OCI-LY7 (cell line): Measurements from ENCODE around the gene PCBP3. TPM values are rescaled to one million over a fixed set of nuclear protein-coding genes. Genes with fewer than 3 reads are reported as not detected.

Experiments
- BruUV-seq: library from RNA; stranded (reverse); fragments of 400-500 nt; replicated peaks from 2 replicates; lab custom pipeline; 2021; lab: Mats Ljungman, UMichigan
- CTCF ChIA-PET: fragments of 300-600 bp; sonication (Branson Sonifier 250); formaldehyde crosslinking; loops from one replicate; lab custom pipeline; 2022; ENCODE audit warnings: antibody characterized with exemption; ENCODE audit not compliant: unreplicated experiment; lab: Charles Lee
- POLR2A ChIA-PET: fragments of 300-600 bp; sonication (Branson Sonifier 250); formaldehyde crosslinking; loops from one replicate; lab custom pipeline; 2022; ENCODE audit warnings: antibody characterized with exemption; lab: Charles Lee
- DNase-seq: peaks from one replicate; pipeline ENCODE4 v3.0.0-alpha.2; 2015; ENCODE audit warnings: low spot score
- H2AFZ ChIP-seq: fragments of 200-600 bp; sonication (generic), shearing (Covaris generic); 2 replicates; pipeline ENCODE4 v1.6.1; 2014; ENCODE audit warnings: mild to moderate bottlenecking, antibody characterized with exemption, low read length, moderate library complexity
- H3K27ac ChIP-seq: fragments of 200-600 bp; sonication (generic); 2 replicates; pipeline ENCODE4 v1.5.1; 2014; ENCODE audit warnings: mixed run types, low read depth, mild to moderate bottlenecking, moderate library complexity, low read length, inconsistent platforms; ENCODE audit not compliant: poor library complexity, severe bottlenecking
- H3K36me3 ChIP-seq: fragments of 200-600 bp; sonication (generic); 2 replicates; pipeline ENCODE4 v1.6.1; 2014; ENCODE audit warnings: mild to moderate bottlenecking, antibody characterized with exemption, low read length, moderate library complexity, mixed read lengths; ENCODE audit not compliant: insufficient read depth
- H3K4me1 ChIP-seq: fragments of 200-600 bp; sonication (generic); 2 replicates; pipeline ENCODE4 v1.5.1; 2014; ENCODE audit warnings: mild to moderate bottlenecking, low read length; ENCODE audit not compliant: insufficient read depth, poor library complexity, severe bottlenecking
- H3K4me2 ChIP-seq: fragments of 200-600 bp; sonication (generic); 2 replicates; pipeline ENCODE4 v1.6.1; 2014; ENCODE audit warnings: mild to moderate bottlenecking, low read length
- H3K4me3 ChIP-seq: fragments of 200-600 bp; sonication (generic); 2 replicates; pipeline ENCODE4 v1.5.1; 2014; ENCODE audit warnings: mild to moderate bottlenecking, low read depth, low read length; ENCODE audit not compliant: poor library complexity, severe bottlenecking
- H3K79me2 ChIP-seq: fragments of 200-600 bp; sonication (generic); 2 replicates; pipeline ENCODE4 v1.6.1; 2016; ENCODE audit warnings: low read depth, mild to moderate bottlenecking, low read length, moderate library complexity, mixed read lengths; ENCODE audit not compliant: insufficient read depth
- H3K9me2 ChIP-seq: fragments of 200-600 bp; sonication (generic); 2 replicates; pipeline ENCODE4 v1.6.1; 2016; ENCODE audit warnings: mild to moderate bottlenecking, low read length, mixed read lengths; ENCODE audit not compliant: insufficient read depth
- H3K9me3 ChIP-seq: fragments of 200-600 bp; sonication (generic); 2 replicates; pipeline ENCODE4 v1.6.1; 2014; ENCODE audit warnings: mild to moderate bottlenecking, mixed run types, low read length, mixed read lengths
- H4K20me1 ChIP-seq: fragments of 200-600 bp; sonication (generic); 2 replicates; pipeline ENCODE4 v1.6.1; 2014; ENCODE audit warnings: mild to moderate bottlenecking, antibody characterized with exemption, low read length, moderate library complexity, mixed read lengths; ENCODE audit not compliant: insufficient read depth
- EZH2phosphoT487 ChIP-seq: fragments of 200-600 bp; sonication (generic); IDR thresholded peaks from 2 replicates; pipeline ENCODE4 v1.6.1; 2018; ENCODE audit warnings: low read depth, borderline replicate concordance, mild to moderate bottlenecking, mixed run types, antibody characterized with exemption, low read length, moderate library complexity, mixed read lengths
- intact Hi-C: fragments of 100-400 bp; cut with micrococcal nuclease; formaldehyde crosslinking; loops from one replicate; pipeline ENCODE4 v1.10.0; 2022; ENCODE audit not compliant: unreplicated experiment
- total RNA-seq, 2 experiments: library from RNA; depleted of rRNA in 1 of 2; stranded (reverse); fragments of >200 nt in 1 of 2; shearing (Covaris generic) in 1 of 2; gene quantifications; 2 replicates each; pipeline ENCODE4 v1.2.3, GENCODE V29; 2014 to 2022
- TF ChIP-seq, protein P1 (sequence below): fragments of 200-600 bp; sonication (generic); conservative IDR thresholded peaks from 2 replicates; pipeline ENCODE4 v1.5.1; 2014; ENCODE audit warnings: mild to moderate bottlenecking, antibody characterized with exemption, low read length, moderate library complexity, mixed read lengths

PCBP3 gene
- total RNA-seq, 2 experiments from 2014 or later, result 0.61 TPM; not detected in 1

- Histone ChIP-seq H4K20me1 (no peaks in the 10 kb centered on the region), H2AFZ (no peak overlapping the region), H3K4me3 (no peak overlapping the region), H3K4me1 (no peaks in the 10 kb centered on the region), H3K27ac (no peak overlapping the region), H3K9me2 (no peaks in the 10 kb centered on the region), H3K9me3 (no peaks in the 10 kb centered on the region), H3K4me2 (no peak overlapping the region), H3K79me2 (no peaks in the 10 kb centered on the region), H3K36me3 (no peaks in the 10 kb centered on the region)
- ChIA-PET POLR2A (no interaction called here), CTCF (no interaction called here)
- TF ChIP-seq, protein P1, sequence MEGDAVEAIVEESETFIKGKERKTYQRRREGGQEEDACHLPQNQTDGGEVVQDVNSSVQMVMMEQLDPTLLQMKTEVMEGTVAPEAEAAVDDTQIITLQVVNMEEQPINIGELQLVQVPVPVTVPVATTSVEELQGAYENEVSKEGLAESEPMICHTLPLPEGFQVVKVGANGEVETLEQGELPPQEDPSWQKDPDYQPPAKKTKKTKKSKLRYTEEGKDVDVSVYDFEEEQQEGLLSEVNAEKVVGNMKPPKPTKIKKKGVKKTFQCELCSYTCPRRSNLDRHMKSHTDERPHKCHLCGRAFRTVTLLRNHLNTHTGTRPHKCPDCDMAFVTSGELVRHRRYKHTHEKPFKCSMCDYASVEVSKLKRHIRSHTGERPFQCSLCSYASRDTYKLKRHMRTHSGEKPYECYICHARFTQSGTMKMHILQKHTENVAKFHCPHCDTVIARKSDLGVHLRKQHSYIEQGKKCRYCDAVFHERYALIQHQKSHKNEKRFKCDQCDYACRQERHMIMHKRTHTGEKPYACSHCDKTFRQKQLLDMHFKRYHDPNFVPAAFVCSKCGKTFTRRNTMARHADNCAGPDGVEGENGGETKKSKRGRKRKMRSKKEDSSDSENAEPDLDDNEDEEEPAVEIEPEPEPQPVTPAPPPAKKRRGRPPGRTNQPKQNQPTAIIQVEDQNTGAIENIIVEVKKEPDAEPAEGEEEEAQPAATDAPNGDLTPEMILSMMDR, result no peak
- TF ChIP-seq EZH2phosphoT487, result no peak
- no TSS peak for BruUV-seq
- intact Hi-C loops, result no loop called here
- DNase-seq, result no peak
These were observed 229.4 kb downstream of the PCBP3 start for GRCh38 chr21:45872902-45873301.

- Histone ChIP-seq H3K36me3 (no peaks in the 10 kb centered on the region), H3K4me2 (no peak overlapping the region), H3K9me3 (no peaks in the 10 kb centered on the region), H3K27ac (no peak overlapping the region), H3K4me3 (no peak overlapping the region), H3K79me2 (no peaks in the 10 kb centered on the region), H4K20me1 (no peaks in the 10 kb centered on the region), H2AFZ (no peak overlapping the region), H3K9me2 (no peaks in the 10 kb centered on the region), H3K4me1 (no peaks in the 10 kb centered on the region)
- DNase-seq, result no peak
- intact Hi-C loops, result no loop called here
- BruUV-seq, result no TSS peak
- ChIA-PET POLR2A (no interaction called here), CTCF (no interaction called here)
- TF ChIP-seq, protein P1, result no peak
- no peak for TF ChIP-seq EZH2phosphoT487
These were observed 229.9 kb downstream of the PCBP3 start for GRCh38 chr21:45873418-45873817.

GRCh38 chr21:45873866-45874265, 230.3 kb downstream of the PCBP3 start:
- CTCF ChIA-PET, result no interaction called here
- no peaks in the 10 kb centered on the region for H3K4me1 ChIP-seq
- intact Hi-C loops, result no loop called here
- no peaks in the 10 kb centered on the region for H4K20me1 ChIP-seq
- H3K79me2 ChIP-seq, result no peaks in the 10 kb centered on the region
- H3K9me3 ChIP-seq, result no peaks in the 10 kb centered on the region
- H3K9me2 ChIP-seq, result no peaks in the 10 kb centered on the region
- POLR2A ChIA-PET, result no interaction called here
- H3K27ac ChIP-seq, result no peak overlapping the region
- H3K4me2 ChIP-seq, result no peak overlapping the region
- TF ChIP-seq, protein P1, result no peak
- no peak for TF ChIP-seq EZH2phosphoT487
- H2AFZ ChIP-seq, result no peak overlapping the region
- no peak overlapping the region for H3K4me3 ChIP-seq
- DNase-seq, result no peak
- H3K36me3 ChIP-seq, result no peaks in the 10 kb centered on the region
- BruUV-seq, result no TSS peak
